ENCODE results near the gene RIPOR3.

DNA sequence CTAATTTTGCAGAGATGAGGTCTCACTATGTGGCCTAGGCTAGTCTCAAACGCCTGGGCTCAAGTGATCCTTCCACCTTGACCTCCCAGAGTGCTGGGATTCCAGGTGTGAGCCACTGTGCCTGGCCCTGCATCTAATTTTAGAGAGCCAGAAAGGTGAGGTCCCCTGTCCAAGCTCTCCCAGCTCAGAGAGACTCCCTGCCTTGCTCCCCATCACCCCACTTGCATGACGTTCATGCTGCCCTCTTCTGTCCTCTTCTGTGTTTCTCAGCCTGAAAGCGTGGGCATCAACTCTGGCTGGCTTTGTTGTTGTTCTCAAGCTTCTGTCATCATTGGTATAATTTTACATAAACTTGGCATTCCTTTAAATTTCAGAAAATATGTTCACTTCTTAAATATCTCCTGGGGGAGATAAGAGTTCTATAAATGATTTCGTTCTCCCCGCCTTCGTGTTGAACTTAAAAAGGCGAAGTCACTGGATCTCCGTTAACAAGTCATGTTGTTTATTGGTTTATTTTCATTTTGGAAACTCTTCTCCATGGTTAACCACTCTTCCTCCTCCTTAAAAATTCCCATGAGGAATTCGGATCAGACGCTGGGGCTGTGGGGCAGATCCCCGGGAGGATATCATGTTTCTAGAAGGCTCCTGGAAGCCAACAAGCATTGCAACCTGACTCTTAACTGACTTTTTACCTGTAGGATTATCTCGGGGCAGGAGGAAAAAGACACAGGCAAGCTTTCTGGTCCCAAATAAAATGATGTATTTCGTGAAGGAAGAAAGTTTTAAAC lies 26.8 kb upstream of the RIPOR3 start:
- no peak for TF ChIP-seq POLR2A (IDR thresholded peaks at IDR 0.05)
- TF ChIP-seq, protein P1, sequence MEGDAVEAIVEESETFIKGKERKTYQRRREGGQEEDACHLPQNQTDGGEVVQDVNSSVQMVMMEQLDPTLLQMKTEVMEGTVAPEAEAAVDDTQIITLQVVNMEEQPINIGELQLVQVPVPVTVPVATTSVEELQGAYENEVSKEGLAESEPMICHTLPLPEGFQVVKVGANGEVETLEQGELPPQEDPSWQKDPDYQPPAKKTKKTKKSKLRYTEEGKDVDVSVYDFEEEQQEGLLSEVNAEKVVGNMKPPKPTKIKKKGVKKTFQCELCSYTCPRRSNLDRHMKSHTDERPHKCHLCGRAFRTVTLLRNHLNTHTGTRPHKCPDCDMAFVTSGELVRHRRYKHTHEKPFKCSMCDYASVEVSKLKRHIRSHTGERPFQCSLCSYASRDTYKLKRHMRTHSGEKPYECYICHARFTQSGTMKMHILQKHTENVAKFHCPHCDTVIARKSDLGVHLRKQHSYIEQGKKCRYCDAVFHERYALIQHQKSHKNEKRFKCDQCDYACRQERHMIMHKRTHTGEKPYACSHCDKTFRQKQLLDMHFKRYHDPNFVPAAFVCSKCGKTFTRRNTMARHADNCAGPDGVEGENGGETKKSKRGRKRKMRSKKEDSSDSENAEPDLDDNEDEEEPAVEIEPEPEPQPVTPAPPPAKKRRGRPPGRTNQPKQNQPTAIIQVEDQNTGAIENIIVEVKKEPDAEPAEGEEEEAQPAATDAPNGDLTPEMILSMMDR (IDR thresholded peaks at IDR 0.05) = no peak

Measured in lower leg skin (tissue), 3 donors.